Liver (tissue), 9 donors: ENCODE results near the gene DIO2. TPM values are rescaled to one million over a fixed set of nuclear protein-coding genes. Genes with fewer than 3 reads are reported as not detected.

Source experiments
- DNase-seq: peaks from one replicate; pipeline ENCODE4 v3.0.0-alpha.2; 2017; ENCODE audit warnings: low spot score
- H3K27ac ChIP-seq, 2 donors: one replicate each; pipeline ENCODE4 v1.7.0; 2013; ENCODE audit warnings: inconsistent platforms in 2 of 2, low read length in 2 of 2, control low read depth in 1 of 2, low read depth in 1 of 2, mild to moderate bottlenecking in 1 of 2
- H3K27me3 ChIP-seq, 4 donors: one replicate each; pipeline versions ENCODE4 v1.6.1 to v1.7.0; 2013; ENCODE audit warnings: low read length in 3 of 4, inconsistent platforms in 1 of 4, mild to moderate bottlenecking in 1 of 4, moderate library complexity in 1 of 4; ENCODE audit not compliant: control insufficient read depth in 4 of 4, insufficient read depth in 4 of 4
- H3K36me3 ChIP-seq, 4 donors: one replicate each; pipeline versions ENCODE4 v1.6.1 to v1.7.0; 2013; ENCODE audit warnings: low read length in 3 of 4, mild to moderate bottlenecking in 3 of 4, low read depth in 1 of 4, moderate library complexity in 1 of 4; ENCODE audit not compliant: control insufficient read depth in 4 of 4, insufficient read depth in 3 of 4
- H3K4me1 ChIP-seq, 4 donors: one replicate each; pipeline versions ENCODE4 v1.6.1 to v1.7.0; 2013; ENCODE audit warnings: low read length in 3 of 4, mild to moderate bottlenecking in 3 of 4, moderate library complexity in 1 of 4; ENCODE audit not compliant: control insufficient read depth in 4 of 4, insufficient read depth in 4 of 4
- H3K4me3 ChIP-seq, 3 donors: one replicate each; pipeline versions ENCODE4 v1.6.1 to v1.7.0; 2013; ENCODE audit warnings: low read length in 3 of 3, control low read depth in 1 of 3, low read depth in 1 of 3, mild to moderate bottlenecking in 1 of 3
- H3K9ac ChIP-seq, 2 donors: one replicate each; pipeline ENCODE4 v1.7.0; 2013; ENCODE audit warnings: low read length in 2 of 2, mild to moderate bottlenecking in 2 of 2, moderate library complexity in 2 of 2, control low read depth in 1 of 2, low read depth in 1 of 2
- H3K9me3 ChIP-seq, 4 donors: one replicate each; pipeline versions ENCODE4 v1.6.1 to v1.7.0; 2013; ENCODE audit warnings: low read length in 3 of 4; ENCODE audit not compliant: control insufficient read depth in 4 of 4
- ATF3 ChIP-seq: IDR thresholded peaks from 2 replicates; pipeline ENCODE4 v1.6.1; 2016; ENCODE audit warnings: antibody characterized with exemption
- CTCF ChIP-seq: fragments of 150-350 bp; IDR thresholded peaks from 2 replicates; pipeline ENCODE4 v1.5.1; 2017; ENCODE audit warnings: improper control_type of control experiment, low read depth, low read length; ENCODE audit not compliant: missing input control
- EGR1 ChIP-seq, 2 donors: IDR thresholded peaks; 2 replicates each; pipeline ENCODE4 v1.6.1; 2016 to 2018; ENCODE audit warnings: antibody characterized with exemption in 2 of 2, low read depth in 2 of 2
- FOXA1 ChIP-seq: IDR thresholded peaks from 2 replicates; pipeline ENCODE4 v1.6.1; 2016; ENCODE audit warnings: antibody characterized with exemption
- FOXA2 ChIP-seq: IDR thresholded peaks from 2 replicates; pipeline ENCODE4 v1.6.1; 2016; ENCODE audit warnings: antibody characterized with exemption
- HNF4A ChIP-seq, 2 donors: conservative IDR thresholded peaks; 2 replicates each; pipeline ENCODE4 v1.6.1; 2016; ENCODE audit warnings: antibody characterized with exemption in 2 of 2, mild to moderate bottlenecking in 2 of 2
- HNF4G ChIP-seq: IDR thresholded peaks from 2 replicates; pipeline ENCODE4 v1.6.1; 2016; ENCODE audit warnings: antibody characterized with exemption
- JUND ChIP-seq, 2 donors: IDR thresholded peaks; 2 replicates each; pipeline ENCODE4 v1.6.1; 2016; ENCODE audit warnings: antibody characterized with exemption in 2 of 2
- MAX ChIP-seq: IDR thresholded peaks from 2 replicates; pipeline ENCODE4 v1.6.1; 2016; ENCODE audit warnings: antibody characterized with exemption
- NR2F2 ChIP-seq: IDR thresholded peaks from 2 replicates; pipeline ENCODE4 v1.6.1; 2016; ENCODE audit warnings: antibody characterized with exemption
- RAD21 ChIP-seq, 2 donors: IDR thresholded peaks; 2 replicates each; pipeline ENCODE4 v1.6.1; 2016; ENCODE audit warnings: antibody characterized with exemption in 2 of 2, mild to moderate bottlenecking in 2 of 2
- REST ChIP-seq: IDR thresholded peaks from 2 replicates; pipeline ENCODE4 v1.6.1; 2016; ENCODE audit warnings: antibody characterized with exemption, mild to moderate bottlenecking
- RXRA ChIP-seq, 2 donors: IDR thresholded peaks; 2 replicates each; pipeline ENCODE4 v1.6.1; 2017 to 2018; ENCODE audit warnings: antibody characterized with exemption in 2 of 2, mild to moderate bottlenecking in 1 of 2
- SP1 ChIP-seq: IDR thresholded peaks from 2 replicates; pipeline ENCODE4 v1.6.1; 2018; ENCODE audit warnings: antibody characterized with exemption, mild to moderate bottlenecking
- TAF1 ChIP-seq: conservative IDR thresholded peaks from 2 replicates; pipeline ENCODE4 v1.6.1; 2016; ENCODE audit warnings: antibody characterized with exemption, mild to moderate bottlenecking
- YY1 ChIP-seq: IDR thresholded peaks from 2 replicates; pipeline ENCODE4 v1.6.1; 2016; ENCODE audit warnings: antibody characterized with exemption, mild to moderate bottlenecking
- WGBS: extraction: QIAGEN DNeasy Blood & Tissue Kit; methylation state at CpG from one replicate; pipeline ENCODE4 v1.1.7; 2013; 5-methylcytosine and 5-hydroxymethylcytosine counted together
- polyA plus RNA-seq, 2 donors: library from polyadenylated mRNA; stranded (reverse) in 1 of 2; unstranded in 1 of 2; fragments of 200-250 nt in 1 of 2; fragments of >200 nt in 1 of 2; fragmentation: Nextera tagmentation in 1 of 2; extraction: Ambion mirVana in 1 of 2; gene quantifications; one replicate each; pipeline versions ENCODE4 v1.2.1 to v1.2.3, GENCODE V29; 2013 to 2015
- total RNA-seq, 2 donors: library from RNA; depleted of rRNA; stranded (reverse); fragments of >200 nt; gene quantifications; one replicate each; pipeline ENCODE4 v1.2.3, GENCODE V29; 2014
- donor health status: healthy.
- donor health status: healthy.
- donor health status: healthy.
- donor health status: healthy.
- donor health status: healthy.

Gene DIO2
- total and polyA plus RNA-seq, 4 donors = under 0.01 to 0.23 (median 0.02) TPM; not detected in 1

DNA sequence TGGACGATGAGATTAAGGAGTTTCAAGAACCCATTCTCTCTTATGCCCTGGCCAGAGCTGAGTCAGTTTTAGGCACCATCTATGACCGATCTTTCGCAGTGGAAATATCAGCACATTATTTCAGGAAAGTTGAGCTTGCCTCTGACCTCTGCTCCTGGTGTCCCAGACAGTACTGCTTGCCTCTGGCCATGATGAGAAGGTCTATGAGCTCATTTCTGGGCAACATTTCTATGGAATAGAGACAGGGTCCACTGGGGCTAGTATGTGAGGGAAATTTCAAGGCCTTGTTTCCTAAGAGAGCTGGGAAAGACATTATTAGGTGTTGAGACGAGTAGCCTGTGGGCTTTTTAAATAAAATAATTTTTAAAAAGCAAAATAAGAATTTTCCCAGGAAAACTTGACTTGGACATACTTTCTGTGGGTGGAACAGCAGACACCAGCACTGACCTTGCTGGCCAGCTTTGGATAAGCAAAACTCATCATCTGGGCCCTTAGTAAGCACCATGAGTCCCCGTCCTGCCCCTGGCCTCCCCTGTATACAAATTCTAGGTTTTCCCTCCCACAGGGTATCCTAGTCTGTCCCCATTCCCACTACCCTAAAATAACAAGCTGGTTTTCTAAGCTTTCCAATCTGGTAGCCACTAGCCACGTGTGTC, 43.4 kb downstream of the DIO2 start:
- TF ChIP-seq YY1 (no peak), SP1 (no peak)
- peaks cover 0 to 2% (median 0%) of the 10 kb centered on the region in 4 donors for H3K36me3 ChIP-seq
- no peak overlapping the region for H3K4me3 ChIP-seq
- H3K9ac ChIP-seq = no peak overlapping the region
- 61% methylated on average over 6 of the region's 6 CpGs for WGBS
- H3K9me3 ChIP-seq = peaks cover 0 to 1% (median 0%) of the 10 kb centered on the region in 4 donors
- no peaks in the 10 kb centered on the region for H3K4me1 ChIP-seq
- DNase-seq = no peak
- H3K27me3 ChIP-seq = no peaks in the 10 kb centered on the region
- H3K27ac ChIP-seq = no peak overlapping the region

- DNase-seq = no peak
- Histone ChIP-seq H3K36me3 (no peaks in the 10 kb centered on the region), H3K27me3 (no peaks in the 10 kb centered on the region), H3K4me3 (no peak overlapping the region), H3K4me1 (no peaks in the 10 kb centered on the region), H3K9me3 (peaks cover 0 to 1% (median 0%) of the 10 kb centered on the region in 4 donors), H3K9ac (no peak overlapping the region), H3K27ac (no peak overlapping the region)
- 74% methylated on average over 9 of the region's 9 CpGs for WGBS
- no peak for TF ChIP-seq SP1
- TF ChIP-seq HNF4A (conservative IDR thresholded peaks at IDR 0.05) = no peak
- TF ChIP-seq JUND (IDR thresholded peaks at IDR 0.05) = no peak
- no peak for TF ChIP-seq TAF1
- TF ChIP-seq HNF4G = no peak
- no peak for TF ChIP-seq REST
- TF ChIP-seq YY1 = no peak
- TF ChIP-seq MAX = no peak
Measured at GRCh38 chr14:80164991-80165721, 46.1 kb downstream of the DIO2 start.

- no peak for DNase-seq
- H3K27ac ChIP-seq = no peak overlapping the region
- H3K4me3 ChIP-seq = no peak overlapping the region
- H3K9me3 ChIP-seq = no peaks in the 10 kb centered on the region
- no peak overlapping the region for H3K9ac ChIP-seq
- WGBS = 58% methylated on average over 1 of the region's 1 CpG
- H3K4me1 ChIP-seq = no peaks in the 10 kb centered on the region
- H3K27me3 ChIP-seq = no peaks in the 10 kb centered on the region
- H3K36me3 ChIP-seq = no peaks in the 10 kb centered on the region
- TF ChIP-seq RAD21 (IDR thresholded peaks at IDR 0.05) (no peak), FOXA1 (no peak), EGR1 (IDR thresholded peaks at IDR 0.05; ENCODE audit: low read depth in 2 of 2) (no peak), CTCF (no peak), REST (no peak), RXRA (IDR thresholded peaks at IDR 0.05) (no peak), YY1 (no peak), JUND (IDR thresholded peaks at IDR 0.05) (no peak), ATF3 (no peak), MAX (no peak), NR2F2 (no peak), HNF4G (no peak), FOXA2 (no peak)
Measured at GRCh38 chr14:80152763-80153162, 58.5 kb downstream of the DIO2 start.
